HG03095 (cell line): ENCODE results near the gene ITGA1.
A peak's percentile ranks its signal among the peaks of the same experiment; 100 is the strongest.

Experiments
- ATAC-seq: cut with Tn5 transposase; IDR thresholded peaks from one replicate; pipeline ENCODE4 v1.9.1; 2021; ENCODE audit warnings: moderate library complexity; ENCODE audit not compliant: unreplicated experiment

ITGA1 gene

DNA sequence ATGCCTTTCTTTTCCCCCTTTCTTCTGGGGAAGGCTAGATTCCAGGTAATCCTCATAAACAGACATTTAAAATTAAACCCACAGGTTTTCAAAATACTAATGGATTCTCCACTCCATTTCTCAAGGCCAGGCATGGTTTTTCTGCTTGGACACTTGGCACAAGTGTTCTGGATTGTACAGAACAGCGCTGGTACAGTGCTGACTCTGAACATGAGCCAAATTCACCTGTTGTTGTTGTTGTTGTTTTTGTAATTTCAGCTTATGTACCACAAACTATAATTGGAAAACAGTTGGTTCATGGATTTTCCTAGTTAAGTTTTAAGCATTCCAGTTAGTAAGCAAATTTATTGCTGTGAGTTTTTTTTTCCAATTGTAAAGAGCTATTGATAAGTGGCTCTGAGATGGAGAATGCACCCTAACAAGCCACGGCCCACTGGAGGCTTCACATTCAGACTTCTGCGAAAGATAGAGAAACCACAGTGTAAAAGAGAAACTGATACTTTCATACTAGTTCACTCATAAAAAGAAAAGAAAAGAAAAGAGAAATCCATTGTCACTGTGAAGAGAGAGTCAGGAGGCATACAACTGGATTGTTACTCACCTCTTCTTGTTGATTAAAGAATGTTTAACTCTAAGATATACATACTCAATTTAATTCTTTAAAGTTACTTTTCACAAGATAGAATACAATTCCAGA is 16.2 kb upstream of the ITGA1 start:
- ATAC-seq, result peak; percentile 96

DNA sequence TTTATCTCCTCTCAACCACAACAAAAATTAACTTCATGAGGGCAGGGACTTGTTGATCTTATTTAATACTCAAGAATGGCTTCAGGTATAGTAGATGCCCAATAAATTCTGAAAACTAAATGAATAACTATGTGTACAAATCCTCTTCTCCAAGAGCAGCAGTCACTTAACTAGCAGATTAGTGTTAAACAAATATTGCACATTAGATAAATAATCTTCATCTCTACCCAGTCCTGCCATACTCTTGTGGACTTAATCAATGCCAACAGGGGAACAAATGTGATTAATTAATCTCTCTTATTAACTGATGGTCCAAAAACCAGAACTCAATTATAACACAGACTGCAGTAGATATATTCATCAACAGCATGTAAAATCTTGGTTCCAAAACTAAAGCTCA is 15.0 kb upstream of the ITGA1 start:
- ATAC-seq, result no peak

- no peak for ATAC-seq
Measured at GRCh38 chr5:52773342-52773741, 14.4 kb upstream of the ITGA1 start.

DNA sequence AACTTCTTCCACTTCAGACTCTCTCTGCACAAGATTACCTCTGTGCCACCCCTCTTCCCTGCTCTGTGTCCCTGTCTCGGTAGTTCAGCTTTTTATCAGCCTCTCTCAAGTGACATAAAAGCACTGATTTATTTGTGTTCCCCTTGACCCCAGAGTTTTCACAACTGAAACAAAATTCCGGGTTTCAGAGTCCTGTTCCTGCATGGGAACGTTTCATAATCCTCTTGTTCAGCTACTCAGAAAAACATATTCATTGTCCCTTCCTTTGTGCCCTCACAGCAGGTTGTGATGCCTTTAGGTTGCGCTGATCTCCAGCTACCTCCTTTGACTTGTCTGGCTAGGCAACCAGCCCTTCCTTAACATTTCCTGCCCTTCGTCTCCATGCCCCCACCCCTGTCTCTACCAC is 13.7 kb upstream of the ITGA1 start:
- no peak for ATAC-seq

- no peak for ATAC-seq
Measured at GRCh38 chr5:52776116-52776515, 11.6 kb upstream of the ITGA1 start.

GRCh38 chr5:52777186-52777585 is 10.5 kb upstream of the ITGA1 start:
- ATAC-seq, result no peak

GRCh38 chr5:52778781-52779180 is 8.9 kb upstream of the ITGA1 start:
- ATAC-seq, result no peak

GRCh38 chr5:52779213-52779612 is 8.5 kb upstream of the ITGA1 start:
- ATAC-seq, result no peak

DNA sequence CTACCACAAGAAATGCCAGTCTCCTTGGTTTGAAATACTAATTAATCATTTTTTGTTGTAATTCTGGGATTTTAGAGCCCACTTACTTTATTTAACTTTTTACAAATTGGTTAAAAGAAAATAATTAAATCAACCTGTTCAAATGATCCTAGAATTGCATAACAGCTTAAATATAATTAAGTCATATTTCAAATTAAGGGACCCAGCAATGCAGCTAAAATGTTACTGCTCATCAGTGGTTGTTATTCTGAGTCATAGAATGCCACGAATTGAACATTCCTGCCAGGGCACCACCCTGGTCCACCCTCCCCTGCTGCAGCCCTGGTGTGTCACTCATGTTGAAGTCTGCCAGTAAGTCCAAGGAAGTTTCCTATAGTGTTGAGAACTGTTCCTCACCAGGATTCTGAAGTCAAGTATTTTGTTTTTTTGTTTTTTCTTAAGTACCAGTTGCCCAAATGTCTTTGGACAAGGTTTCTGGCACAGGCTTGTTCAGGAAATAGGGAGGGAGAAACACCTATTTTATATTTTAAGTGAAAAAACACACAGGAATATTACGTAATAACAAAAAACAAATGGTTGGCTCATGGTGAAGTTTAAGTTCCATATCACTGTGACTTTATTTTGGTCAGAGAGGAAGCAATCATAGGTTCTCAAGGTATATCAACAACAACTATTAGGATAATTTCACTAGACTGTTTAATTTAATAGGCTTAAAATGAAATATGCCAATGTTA is 4.3 kb upstream of the ITGA1 start:
- ATAC-seq, result no peak

GRCh38 chr5:52784737-52785136 is 3.0 kb upstream of the ITGA1 start:
- ATAC-seq, result no peak

DNA sequence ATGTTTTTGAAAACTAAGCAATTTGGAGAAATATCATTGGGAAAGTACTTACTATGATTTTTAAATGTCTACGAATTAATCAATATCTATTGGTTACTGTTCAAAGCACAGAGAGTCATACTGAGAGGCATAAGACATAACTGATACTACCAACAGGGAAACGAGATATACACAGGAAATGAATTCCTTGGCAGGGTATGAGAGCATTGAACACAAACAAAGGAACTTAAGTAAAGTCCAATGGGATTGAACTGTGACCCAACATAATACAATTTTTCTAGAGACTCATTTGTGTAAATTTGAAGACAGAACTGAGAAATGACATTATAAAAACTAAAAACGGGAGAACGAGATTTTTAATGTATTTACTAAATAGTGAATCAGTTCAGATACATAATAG is 1.3 kb upstream of the ITGA1 start:
- ATAC-seq, result no peak

GRCh38 chr5:52786949-52787599 is 642 bp upstream of the ITGA1 start:
- no peak for ATAC-seq

GRCh38 chr5:52788505-52788821 is 747 bp downstream of the ITGA1 start:
- no peak for ATAC-seq

DNA sequence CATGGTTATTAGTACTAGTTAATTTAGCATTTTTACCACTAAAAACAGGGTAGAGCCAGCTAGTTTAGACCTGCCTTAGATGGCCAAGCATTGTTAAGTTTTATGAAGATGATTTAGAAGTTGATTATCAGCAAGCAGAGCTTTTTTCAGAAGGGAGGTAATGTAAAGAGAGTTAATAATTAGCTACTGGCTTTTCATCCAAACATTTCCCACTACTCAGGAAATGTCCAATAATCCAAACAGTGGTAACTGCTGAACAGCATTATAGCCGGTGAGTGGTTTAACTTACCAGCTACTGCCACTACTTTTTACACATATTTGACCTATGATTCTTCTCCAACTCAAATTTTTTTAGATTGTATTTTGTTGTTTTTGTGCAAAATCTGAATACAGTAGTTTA is 1.7 kb downstream of the ITGA1 start:
- no peak for ATAC-seq

GRCh38 chr5:52789851-52790250 is 2.1 kb downstream of the ITGA1 start:
- no peak for ATAC-seq

DNA sequence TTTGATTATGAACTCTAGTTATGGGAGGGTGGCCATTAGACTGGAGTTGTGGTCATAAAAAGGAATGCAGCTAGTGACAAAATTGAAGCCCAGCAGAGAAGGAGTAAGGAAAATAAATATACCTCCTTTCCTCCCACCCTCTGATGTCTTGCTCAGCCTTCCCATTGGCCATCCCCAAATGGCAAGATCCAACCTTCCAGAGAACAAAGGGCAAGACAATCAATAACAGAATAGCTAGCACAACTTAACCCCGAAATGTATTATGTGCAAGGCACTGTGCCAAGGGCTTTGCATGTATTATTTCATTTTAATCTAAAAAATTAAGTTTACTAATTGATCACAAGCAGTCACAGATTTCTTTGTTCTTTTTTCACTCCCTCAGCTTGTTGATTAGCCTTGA is 3.6 kb downstream of the ITGA1 start:
- ATAC-seq, result no peak

GRCh38 chr5:52794519-52794918 is 6.8 kb downstream of the ITGA1 start:
- ATAC-seq, result no peak

DNA sequence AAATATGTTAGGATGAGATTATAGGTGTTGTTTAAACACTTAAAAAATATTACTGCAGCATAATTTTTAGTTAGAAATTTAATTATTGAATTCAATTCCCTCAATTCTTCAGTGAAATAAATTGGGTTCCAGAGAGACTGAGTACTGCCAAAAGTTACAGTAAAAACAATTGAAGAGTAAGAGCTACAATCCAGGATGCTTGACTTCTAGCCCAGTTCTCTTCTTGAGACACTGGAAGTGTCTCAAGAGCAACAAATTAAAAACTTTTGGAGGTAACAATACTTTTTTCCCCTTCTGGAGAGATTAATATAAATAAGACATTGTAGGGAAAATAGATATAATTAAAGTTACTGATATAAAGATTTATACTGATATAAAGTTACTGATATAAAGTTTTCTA is 8.3 kb downstream of the ITGA1 start:
- ATAC-seq, result no peak

GRCh38 chr5:52796516-52797103 is 8.9 kb downstream of the ITGA1 start:
- no peak for ATAC-seq

DNA sequence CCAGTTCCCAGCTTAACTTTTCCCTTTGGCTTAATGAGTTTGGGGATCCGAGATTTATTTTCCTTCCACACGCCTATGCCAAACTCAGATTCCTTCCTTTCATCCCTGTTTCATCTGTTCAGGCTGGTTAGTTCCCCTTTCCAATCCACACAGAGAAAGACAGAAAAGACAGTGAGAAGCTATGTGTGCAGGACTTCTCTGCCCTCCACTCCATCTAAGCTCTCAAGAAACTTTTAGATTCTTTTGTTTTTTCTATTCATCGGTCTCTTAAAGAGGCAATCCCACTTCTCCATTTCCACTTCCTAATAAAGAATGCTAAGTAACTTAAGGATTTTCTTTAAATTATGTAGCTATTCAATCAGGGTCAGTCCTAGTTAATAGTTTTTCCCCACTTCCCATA is 11.2 kb downstream of the ITGA1 start:
- ATAC-seq, result no peak

- ATAC-seq, result peak; percentile 28
Measured at GRCh38 chr5:52799358-52799982, 11.8 kb downstream of the ITGA1 start.

DNA sequence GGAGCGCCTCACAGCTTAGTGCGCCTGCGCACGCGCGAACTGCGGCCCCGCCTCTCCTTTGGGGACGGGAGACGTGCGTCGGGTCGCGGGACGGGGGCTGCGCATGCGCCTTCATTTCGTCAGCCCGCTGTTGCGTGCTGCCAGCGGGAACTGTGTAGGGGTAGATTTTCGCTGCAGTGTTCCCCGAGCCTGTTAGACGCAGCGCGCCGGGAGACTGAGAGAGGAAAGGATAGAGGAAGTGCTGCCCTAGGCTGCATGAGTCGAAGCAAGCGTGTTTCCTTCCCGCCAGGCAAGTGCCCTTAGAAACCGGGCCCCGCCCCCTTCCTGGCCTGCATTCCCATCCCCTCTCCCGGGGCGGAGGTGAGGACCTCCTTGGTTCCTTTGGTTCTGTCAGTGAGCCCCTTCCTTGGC is 12.3 kb downstream of the ITGA1 start:
- peak; percentile 86 for ATAC-seq
